Uterus (tissue), 4 donors: ENCODE data around the gene CDC25A. TPM values are rescaled to one million over a fixed set of nuclear protein-coding genes. Genes with fewer than 3 reads are reported as not detected.
A peak's percentile ranks its signal among the peaks of the same experiment; 100 is the strongest.

Experiments used
- DNase-seq, 2 donors: peaks; one replicate each; pipeline ENCODE4 v3.0.0-alpha.2; 2019 to 2020
- H3K27ac ChIP-seq, 2 donors: fragments of 200-600 bp; sonication (generic); 1 replicate in 1 of 2; 2 replicates in 1 of 2; pipeline ENCODE4 v1.5.1; 2016 to 2018
- H3K27me3 ChIP-seq, 2 donors: fragments of 200-600 bp; sonication (generic); one replicate each; pipeline ENCODE4 v1.5.1; 2018 to 2019; ENCODE audit warnings: control low read depth in 1 of 2
- H3K36me3 ChIP-seq, 2 donors: fragments of 200-600 bp; sonication (generic); one replicate each; pipeline ENCODE4 v1.5.1; 2019; ENCODE audit warnings: control low read depth in 1 of 2
- H3K4me1 ChIP-seq, 2 donors: fragments of 200-600 bp; sonication (generic); one replicate each; pipeline ENCODE4 v1.5.1; 2018 to 2019; ENCODE audit warnings: control low read depth in 1 of 2
- H3K4me3 ChIP-seq, 2 donors: fragments of 200-600 bp; sonication (generic); 1 replicate in 1 of 2; 2 replicates in 1 of 2; pipeline ENCODE4 v1.5.1; 2018 to 2019; ENCODE audit warnings: mild to moderate bottlenecking in 1 of 2
- H3K9me3 ChIP-seq, 2 donors: fragments of 200-600 bp; sonication (generic); one replicate each; pipeline ENCODE4 v1.5.1; 2019; ENCODE audit warnings: control low read depth in 1 of 2
- CTCF ChIP-seq, 4 experiments: fragments of 200-600 bp in 2 of 4; fragments of 450-650 bp in 2 of 4; sonication (generic) in 2 of 4; IDR thresholded peaks; one replicate each; pipeline ENCODE4 v1.5.1; 2016 to 2019; ENCODE audit warnings: antibody characterized with exemption in 4 of 4, mild to moderate bottlenecking in 2 of 4, moderate library complexity in 1 of 4
- POLR2A ChIP-seq, 2 donors: fragments of 450-650 bp; IDR thresholded peaks; one replicate each; pipeline ENCODE4 v1.6.1; 2016; ENCODE audit warnings: antibody characterized with exemption in 2 of 2, mild to moderate bottlenecking in 1 of 2, moderate library complexity in 1 of 2
- intact Hi-C: fragments of 100-400 bp; cut with DNase I; formaldehyde crosslinking; loops from one replicate; pipeline ENCODE4 v1.15.1; 2023; ENCODE audit warnings: low total_unique reads
- total RNA-seq, 4 donors: library from RNA; depleted of rRNA in 3 of 4; stranded (reverse); fragments of >200 nt in 3 of 4; gene quantifications; one replicate each; pipeline versions ENCODE4 v1.1.0 to v1.2.4, GENCODE V29; 2014 to 2023
- donor health status: DM: yes; HTN: yes; CAD: no.

The CDC25A gene
- total RNA-seq, 4 donors from 2014 or later = 0.67 to 10.5 TPM; not detected in 2

- no peak overlapping the region for H3K4me3 ChIP-seq
- H3K9me3 ChIP-seq = no peaks in the 10 kb centered on the region
- no peak overlapping the region for H3K27ac ChIP-seq
- H3K27me3 ChIP-seq = no peaks in the 10 kb centered on the region
- H3K4me1 ChIP-seq = no peaks in the 10 kb centered on the region
- no peak for DNase-seq
- H3K36me3 ChIP-seq = no peaks in the 10 kb centered on the region
- TF ChIP-seq CTCF (IDR thresholded peaks at IDR 0.05) (no peak), POLR2A (IDR thresholded peaks at IDR 0.05) (no peak)
- intact Hi-C loops = no loop called here
Observed at GRCh38 chr3:48125886-48126622, 62.2 kb downstream of the CDC25A start.

GRCh38 chr3:48125013-48125705 is 63.1 kb downstream of the CDC25A start:
- H3K27me3 ChIP-seq = no peaks in the 10 kb centered on the region
- H3K36me3 ChIP-seq = no peaks in the 10 kb centered on the region
- TF ChIP-seq POLR2A (IDR thresholded peaks at IDR 0.05) (no peak), CTCF (IDR thresholded peaks at IDR 0.05) (no peak)
- no peaks in the 10 kb centered on the region for H3K4me1 ChIP-seq
- H3K4me3 ChIP-seq = no peak overlapping the region
- intact Hi-C loops = no loop called here
- no peak for DNase-seq
- H3K27ac ChIP-seq = no peak overlapping the region
- H3K9me3 ChIP-seq = no peaks in the 10 kb centered on the region

- no peak for DNase-seq
- H3K27me3 ChIP-seq = no peaks in the 10 kb centered on the region
- no peaks in the 10 kb centered on the region for H3K9me3 ChIP-seq
- H3K27ac ChIP-seq = no peak overlapping the region
- intact Hi-C loops = no loop called here
- TF ChIP-seq CTCF (IDR thresholded peaks at IDR 0.05) (no peak), POLR2A (IDR thresholded peaks at IDR 0.05) (no peak)
- no peaks in the 10 kb centered on the region for H3K36me3 ChIP-seq
- no peaks in the 10 kb centered on the region for H3K4me1 ChIP-seq
- no peak overlapping the region for H3K4me3 ChIP-seq
Observed at GRCh38 chr3:48123346-48123745, 64.9 kb downstream of the CDC25A start.

GRCh38 chr3:48122504-48122903 is 65.7 kb downstream of the CDC25A start:
- Histone ChIP-seq H3K9me3 (no peaks in the 10 kb centered on the region), H3K27ac (no peak overlapping the region), H3K4me3 (no peak overlapping the region), H3K4me1 (no peaks in the 10 kb centered on the region), H3K36me3 (no peaks in the 10 kb centered on the region), H3K27me3 (no peaks in the 10 kb centered on the region)
- DNase-seq = no peak
- intact Hi-C loops = no loop called here
- TF ChIP-seq POLR2A (IDR thresholded peaks at IDR 0.05) (no peak), CTCF (IDR thresholded peaks at IDR 0.05) (no peak)

DNA sequence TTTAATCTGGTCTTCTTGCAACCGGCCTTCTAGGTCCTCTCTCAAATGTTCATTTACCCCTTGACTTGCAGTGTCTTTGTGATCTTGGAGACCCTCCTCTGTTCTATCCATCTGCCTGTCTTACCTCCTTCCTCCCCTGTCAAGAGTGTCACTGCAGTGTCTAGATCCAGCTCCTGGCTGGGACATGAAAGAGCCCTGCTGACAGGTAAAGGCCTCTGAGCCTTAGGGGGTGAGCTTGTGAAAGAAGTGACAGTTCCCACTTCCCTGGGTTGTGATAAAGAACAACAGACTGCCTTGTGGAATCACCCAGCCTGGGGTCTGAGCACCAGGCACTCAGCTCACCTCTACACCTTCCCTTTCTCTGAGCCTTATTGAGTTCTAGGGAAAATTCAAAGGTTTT is 68.0 kb downstream of the CDC25A start:
- H3K4me1 ChIP-seq = no peaks in the 10 kb centered on the region
- no peak for TF ChIP-seq POLR2A (IDR thresholded peaks at IDR 0.05)
- no peak for TF ChIP-seq CTCF (IDR thresholded peaks at IDR 0.05)
- H3K9me3 ChIP-seq = no peaks in the 10 kb centered on the region
- no peak overlapping the region for H3K4me3 ChIP-seq
- no peaks in the 10 kb centered on the region for H3K27me3 ChIP-seq
- H3K36me3 ChIP-seq = no peaks in the 10 kb centered on the region
- H3K27ac ChIP-seq = peak overlapping the region in 1 of 2 donors; percentile 74
- intact Hi-C loops = no loop called here
- no peak for DNase-seq
